Activated CD8-positive, alpha-beta memory T cell treated with anti-CD3 and anti-CD28 coated beads, Interleukin-2, amount 50 U/mL, for 24 hours (primary cell): ENCODE data around the gene RARRES1.

ENCODE experiments used
- DNase-seq: peaks from one replicate; pipeline ENCODE4 v3.0.0-alpha.2; 2020; ENCODE audit errors: extremely low read depth

RARRES1 gene

GRCh38 chr3:158731938-158732855 is at the start of gene RARRES1:
TSS of gene RARRES1 (minus strand) at chr3:158732457. CDS start at chr3:158732415, 42 bp downstream.
- no peak for DNase-seq

- no peak for DNase-seq
Observed at GRCh38 chr3:158781849-158782248, 49.6 kb upstream of the RARRES1 start.

GRCh38 chr3:158781191-158781590 is 48.9 kb upstream of the RARRES1 start:
- no peak for DNase-seq

GRCh38 chr3:158780766-158781165 is 48.5 kb upstream of the RARRES1 start:
- no peak for DNase-seq

GRCh38 chr3:158777161-158777873 is 45.1 kb upstream of the RARRES1 start:
- no peak for DNase-seq

- DNase-seq = no peak
Observed at GRCh38 chr3:158776531-158776930, 44.3 kb upstream of the RARRES1 start.

- DNase-seq = no peak
Observed at GRCh38 chr3:158775426-158776410, 43.5 kb upstream of the RARRES1 start.

GRCh38 chr3:158774965-158775364 is 42.7 kb upstream of the RARRES1 start:
- DNase-seq = no peak

- no peak for DNase-seq
Observed at GRCh38 chr3:158773845-158774830, 41.9 kb upstream of the RARRES1 start.

- DNase-seq = no peak
Observed at GRCh38 chr3:158773166-158773565, 40.9 kb upstream of the RARRES1 start.

- no peak for DNase-seq
Observed at GRCh38 chr3:158771982-158772381, 39.7 kb upstream of the RARRES1 start.

GRCh38 chr3:158771577-158771976 is 39.3 kb upstream of the RARRES1 start:
- DNase-seq = no peak

GRCh38 chr3:158770741-158771350 is 38.6 kb upstream of the RARRES1 start:
- no peak for DNase-seq

- DNase-seq = no peak
Observed at GRCh38 chr3:158769952-158770740, 37.9 kb upstream of the RARRES1 start.

- no peak for DNase-seq
Observed at GRCh38 chr3:158769549-158769948, 37.3 kb upstream of the RARRES1 start.

- no peak for DNase-seq
Observed at GRCh38 chr3:158768881-158769543, 36.8 kb upstream of the RARRES1 start.

- no peak for DNase-seq
Observed at GRCh38 chr3:158768361-158768787, 36.1 kb upstream of the RARRES1 start.

- no peak for DNase-seq
Observed at GRCh38 chr3:158766364-158766763, 34.1 kb upstream of the RARRES1 start.
